GM12875 (cell line): ENCODE results near the gene DMPK.

Experiments used
- H3K4me3 ChIP-seq: one replicate; pipeline ENCODE4 v1.5.1; 2011; ENCODE audit warnings: low read depth, low read length, control low read depth
- CTCF ChIP-seq: IDR thresholded peaks from 2 replicates; pipeline ENCODE4 v1.5.1; 2011; ENCODE audit warnings: low read depth, mild to moderate bottlenecking, control low read depth, inconsistent platforms, low read length, moderate library complexity, borderline replicate concordance; ENCODE audit not compliant: insufficient read depth

DMPK gene

GRCh38 chr19:45825263-45825605 is 42.9 kb upstream of the DMPK start:
- no peak for TF ChIP-seq CTCF
- H3K4me3 ChIP-seq, result no peak overlapping the region

GRCh38 chr19:45824531-45825262 is 42.4 kb upstream of the DMPK start:
- H3K4me3 ChIP-seq, result no peak overlapping the region
- no peak for TF ChIP-seq CTCF

GRCh38 chr19:45824041-45824471 is 41.8 kb upstream of the DMPK start:
- TF ChIP-seq CTCF, result no peak
- H3K4me3 ChIP-seq, result no peak overlapping the region

- no peak for TF ChIP-seq CTCF
- H3K4me3 ChIP-seq, result no peak overlapping the region
These were observed 40.9 kb upstream of the DMPK start for GRCh38 chr19:45823182-45823581.

- no peak overlapping the region for H3K4me3 ChIP-seq
- TF ChIP-seq CTCF, result no peak
These were observed 40.4 kb upstream of the DMPK start for GRCh38 chr19:45822716-45823115.

DNA sequence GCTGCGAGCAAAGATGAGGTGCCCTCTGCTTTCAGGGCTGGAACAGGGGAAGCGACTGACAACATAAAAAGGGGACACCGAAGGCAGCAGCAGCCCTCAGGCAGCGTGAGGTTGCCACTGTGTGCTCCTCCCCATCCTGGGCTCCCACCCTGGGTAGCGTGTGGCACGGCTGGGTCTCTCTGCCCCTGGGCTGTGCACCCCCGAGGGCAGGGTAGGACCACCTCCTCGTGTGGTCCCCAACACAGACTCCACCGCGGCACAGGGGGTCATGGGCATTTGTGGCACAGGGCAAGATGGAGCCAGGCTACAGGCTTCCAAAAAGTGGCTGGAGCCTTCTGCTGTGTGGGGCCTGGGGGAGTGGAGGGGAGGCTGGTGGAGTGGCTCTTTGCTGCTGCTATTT is 39.3 kb upstream of the DMPK start:
- TF ChIP-seq CTCF, result no peak
- no peak overlapping the region for H3K4me3 ChIP-seq

DNA sequence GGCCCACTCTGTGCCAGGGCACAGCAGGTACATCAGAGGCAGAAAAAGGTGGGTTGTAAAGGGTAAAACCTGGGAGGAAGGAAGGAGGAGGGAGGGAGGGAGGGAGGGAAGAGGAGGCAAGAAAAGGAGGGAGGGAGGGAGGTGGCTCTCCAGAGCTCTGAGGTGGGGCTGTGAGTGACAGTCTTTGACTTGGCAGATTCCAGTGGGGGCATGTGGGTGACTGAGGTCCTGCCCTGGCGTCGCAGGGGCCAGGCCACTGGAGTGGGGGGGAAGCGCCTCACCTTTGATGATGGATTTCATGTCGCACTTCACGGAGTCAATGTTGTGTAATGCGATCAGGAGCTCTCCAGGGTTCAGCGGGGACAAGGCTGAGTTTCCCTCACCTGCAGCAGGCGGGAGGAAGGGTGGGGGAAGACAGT is 38.8 kb upstream of the DMPK start:
- no peak overlapping the region for H3K4me3 ChIP-seq
- TF ChIP-seq CTCF, result no peak
